Testis (tissue), 3 donors: ENCODE measurements around the gene FRAT2. TPM values are rescaled to one million over a fixed set of nuclear protein-coding genes. Genes with fewer than 3 reads are reported as not detected.

Experiments used
- DNase-seq: peaks from one replicate; pipeline ENCODE4 v3.0.0-alpha.2; 2019
- H3K27ac ChIP-seq, 2 donors: fragments of 200-600 bp; sonication (generic); one replicate each; pipeline ENCODE4 v1.5.1; 2019
- H3K27me3 ChIP-seq: fragments of 200-600 bp; sonication (generic); one replicate; pipeline ENCODE4 v1.5.1; 2019
- H3K36me3 ChIP-seq: fragments of 200-600 bp; sonication (generic); one replicate; pipeline ENCODE4 v1.5.1; 2017; ENCODE audit warnings: low read depth; ENCODE audit errors: missing control alignments
- H3K4me1 ChIP-seq: fragments of 200-600 bp; sonication (generic); one replicate; pipeline ENCODE4 v1.5.1; 2019
- H3K4me3 ChIP-seq, 2 donors: fragments of 200-600 bp; sonication (generic); one replicate each; pipeline ENCODE4 v1.5.1; 2017 to 2019
- H3K9me3 ChIP-seq: fragments of 200-600 bp; sonication (generic); one replicate; pipeline ENCODE4 v1.5.1; 2017
- CTCF ChIP-seq, 3 experiments: fragments of 450-650 bp in 2 of 3; fragments of 200-600 bp in 1 of 3; sonication (generic) in 1 of 3; IDR thresholded peaks; one replicate each; pipeline ENCODE4 v1.5.1; 2016 to 2019; ENCODE audit warnings: antibody characterized with exemption in 3 of 3, mild to moderate bottlenecking in 2 of 3, moderate library complexity in 1 of 3
- POLR2A ChIP-seq: fragments of 450-650 bp; IDR thresholded peaks from one replicate; pipeline ENCODE4 v1.6.1; 2017; ENCODE audit warnings: antibody characterized with exemption, mild to moderate bottlenecking, moderate library complexity
- whole genome bisulfite sequencing, 2 donors: methylation state at CpG; one replicate each; pipeline ENCODE4 v1.1.5; 2018; 5-methylcytosine and 5-hydroxymethylcytosine counted together
- intact Hi-C: fragments of 100-400 bp; cut with DNase I; formaldehyde crosslinking; loops from one replicate; pipeline ENCODE4 v1.15.1; 2023; ENCODE audit warnings: low total_unique reads
- polyA plus RNA-seq: library from polyadenylated mRNA; stranded (reverse); fragments of 350-450 nt; fragmentation: Illumina TruSeq; extraction: RNeasy Lipid Tissue Mini Kit (QIAGEN cat#74804); gene quantifications from one replicate; pipeline ENCODE4 v1.2.3, GENCODE V29; 2014; ENCODE audit warnings: low read depth, low replicate concordance; ENCODE audit not compliant: insufficient read depth
- total RNA-seq, 2 donors: library from RNA; depleted of rRNA; stranded (reverse); fragments of >200 nt; gene quantifications; one replicate each; pipeline ENCODE4 v1.2.3, GENCODE V29; 2016

The FRAT2 gene
- total and polyA plus RNA-seq, 3 donors from 2014 or later, result 18.8 to 37.0 (median 35.7) TPM

- peak; percentile 52 for DNase-seq
- WGBS, 2 donors, result 0% methylated on average over 7 to 22 of the region's 89 CpGs
- intact Hi-C loops, result no loop called here
- peak overlapping the region; percentile 77 to 93 for H3K4me3 ChIP-seq
- no peaks in the 10 kb centered on the region for H3K9me3 ChIP-seq
- H3K4me1 ChIP-seq, result peaks cover 29% of the 10 kb centered on the region
- H3K27ac ChIP-seq, result peak overlapping the region; percentile 64 to 93
- no peaks in the 10 kb centered on the region for H3K27me3 ChIP-seq
- H3K36me3 ChIP-seq, result no peaks in the 10 kb centered on the region
- no peak for TF ChIP-seq CTCF (IDR thresholded peaks at IDR 0.05)
- TF ChIP-seq POLR2A, result no peak
Measured at GRCh38 chr10:97333601-97334369, 744 bp downstream of the FRAT2 start.

- Histone ChIP-seq H3K9me3 (no peaks in the 10 kb centered on the region), H3K4me3 (peak overlapping the region; percentile 77 to 83), H3K27ac (peak overlapping the region; percentile 64 to 93), H3K4me1 (peaks cover 29% of the 10 kb centered on the region), H3K27me3 (no peaks in the 10 kb centered on the region), H3K36me3 (no peaks in the 10 kb centered on the region)
- no peak for TF ChIP-seq CTCF (IDR thresholded peaks at IDR 0.05)
- no peak for TF ChIP-seq POLR2A
- intact Hi-C loops, result no loop called here
- no peak for DNase-seq
- WGBS, 2 donors, result 0 to 1% methylated on average over 7 of the region's 7 CpGs
Measured at GRCh38 chr10:97333351-97333600, 1.3 kb downstream of the FRAT2 start.

GRCh38 chr10:97332591-97333350 lies 1.8 kb downstream of the FRAT2 start:
- intact Hi-C loops, result no loop called here
- no peaks in the 10 kb centered on the region for H3K27me3 ChIP-seq
- TF ChIP-seq POLR2A (no peak), CTCF (IDR thresholded peaks at IDR 0.05) (peak in 1 of 3 experiments; percentile 11)
- 1 to 4% methylated on average over 18 of the region's 18 CpGs for WGBS, 2 donors
- H3K9me3 ChIP-seq, result no peaks in the 10 kb centered on the region
- H3K4me1 ChIP-seq, result peaks cover 29% of the 10 kb centered on the region
- H3K4me3 ChIP-seq, result peak overlapping the region; percentile 77 to 83
- H3K36me3 ChIP-seq, result no peaks in the 10 kb centered on the region
- peak; percentile 80 for DNase-seq
- H3K27ac ChIP-seq, result peak overlapping the region; percentile 64 to 93

- H3K9me3 ChIP-seq, result no peaks in the 10 kb centered on the region
- H3K36me3 ChIP-seq, result no peaks in the 10 kb centered on the region
- H3K4me1 ChIP-seq, result peaks cover 21% of the 10 kb centered on the region
- DNase-seq, result no peak
- H3K4me3 ChIP-seq, result no peak overlapping the region
- H3K27me3 ChIP-seq, result no peaks in the 10 kb centered on the region
- intact Hi-C loops, result no loop called here
- peak overlapping the region in 1 of 2 donors; percentile 93 for H3K27ac ChIP-seq
- TF ChIP-seq CTCF (IDR thresholded peaks at IDR 0.05), result no peak
- no peak for TF ChIP-seq POLR2A
- 60 to 81% methylated on average over 2 to 6 of the region's 6 CpGs for WGBS, 2 donors
Measured at GRCh38 chr10:97331153-97331703, 3.3 kb downstream of the FRAT2 start.
